Measurements from ENCODE around the gene BAIAP2L2.

- TF ChIP-seq CTCF (conservative IDR thresholded peaks at IDR 0.05; ENCODE audit: low read depth in 2 of 2) (no peak), EZH2 (IDR thresholded peaks at IDR 0.05; ENCODE audit: low read depth, unreplicated experiment) (no peak), EZH2phosphoT487 (IDR thresholded peaks at IDR 0.05; ENCODE audit: unreplicated experiment) (no peak), ZNF331 (CRISPR knock-in tag; IDR thresholded peaks at IDR 0.05; ENCODE audit: low read depth) (no peak), CREB1 (CRISPR knock-in tag; IDR thresholded peaks at IDR 0.05; ENCODE audit: low read depth) (no peak), POLR2AphosphoS5 (IDR thresholded peaks at IDR 0.05; ENCODE audit: low read depth) (no peak), REST (IDR thresholded peaks at IDR 0.05; ENCODE audit: unreplicated experiment) (no peak), JUNB (IDR thresholded peaks at IDR 0.05; ENCODE audit: unreplicated experiment) (no peak), STAT1 (IDR thresholded peaks at IDR 0.05; ENCODE audit: unreplicated experiment) (no peak), ZNF462 (CRISPR knock-in tag; IDR thresholded peaks at IDR 0.05) (no peak)
These were observed 25.4 kb downstream of the BAIAP2L2 start for GRCh38 chr22:38085056-38085455.
